ENCODE data around the gene TMEFF1. TPM values are rescaled to one million over a fixed set of nuclear protein-coding genes. Genes with fewer than 3 reads are reported as not detected.

The TMEFF1 gene
- total RNA-seq, 1 donor from 2014 or later = 14.8 TPM

DNA sequence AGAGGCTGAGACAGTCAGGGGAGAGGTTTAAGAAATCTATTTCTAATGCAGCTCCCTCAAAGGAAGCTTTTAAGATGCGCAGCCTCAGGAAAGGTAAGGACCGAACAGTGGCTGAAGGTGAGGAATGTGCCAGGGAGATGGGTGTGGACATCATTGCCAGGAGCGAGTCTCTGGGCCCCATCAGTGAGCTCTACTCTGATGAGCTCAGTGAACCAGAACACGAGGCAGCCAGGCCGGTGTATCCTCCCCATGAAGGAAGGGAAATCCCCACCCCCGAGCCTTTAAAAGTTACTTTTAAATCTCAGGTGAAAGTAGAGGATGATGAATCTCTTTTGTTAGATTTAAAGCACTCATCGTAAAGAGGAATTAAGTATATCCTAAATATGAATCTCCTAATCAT, 113.1 kb downstream of the TMEFF1 start:
- TF ChIP-seq EZH2 (IDR thresholded peaks at IDR 0.05; ENCODE audit: insufficient read depth, low read length) = no peak
- TF ChIP-seq, protein P1, sequence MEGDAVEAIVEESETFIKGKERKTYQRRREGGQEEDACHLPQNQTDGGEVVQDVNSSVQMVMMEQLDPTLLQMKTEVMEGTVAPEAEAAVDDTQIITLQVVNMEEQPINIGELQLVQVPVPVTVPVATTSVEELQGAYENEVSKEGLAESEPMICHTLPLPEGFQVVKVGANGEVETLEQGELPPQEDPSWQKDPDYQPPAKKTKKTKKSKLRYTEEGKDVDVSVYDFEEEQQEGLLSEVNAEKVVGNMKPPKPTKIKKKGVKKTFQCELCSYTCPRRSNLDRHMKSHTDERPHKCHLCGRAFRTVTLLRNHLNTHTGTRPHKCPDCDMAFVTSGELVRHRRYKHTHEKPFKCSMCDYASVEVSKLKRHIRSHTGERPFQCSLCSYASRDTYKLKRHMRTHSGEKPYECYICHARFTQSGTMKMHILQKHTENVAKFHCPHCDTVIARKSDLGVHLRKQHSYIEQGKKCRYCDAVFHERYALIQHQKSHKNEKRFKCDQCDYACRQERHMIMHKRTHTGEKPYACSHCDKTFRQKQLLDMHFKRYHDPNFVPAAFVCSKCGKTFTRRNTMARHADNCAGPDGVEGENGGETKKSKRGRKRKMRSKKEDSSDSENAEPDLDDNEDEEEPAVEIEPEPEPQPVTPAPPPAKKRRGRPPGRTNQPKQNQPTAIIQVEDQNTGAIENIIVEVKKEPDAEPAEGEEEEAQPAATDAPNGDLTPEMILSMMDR (IDR thresholded peaks at IDR 0.05; ENCODE audit: insufficient read depth, low read depth, low read length) = no peak
- Mint-ChIP-seq H3K27ac (ENCODE audit: unreplicated experiment) (no peak overlapping the region), H3K4me1 (ENCODE audit: low read depth, unreplicated experiment) (peaks cover 23% of the 10 kb centered on the region), H3K4me3 (ENCODE audit: unreplicated experiment) (no peak overlapping the region), H3K36me3 (ENCODE audit: low read depth, unreplicated experiment) (peaks cover 2% of the 10 kb centered on the region), H3K27me3 (ENCODE audit: low read depth, unreplicated experiment) (no peaks in the 10 kb centered on the region), H3K9me3 (ENCODE audit: unreplicated experiment) (no peaks in the 10 kb centered on the region)
- Histone ChIP-seq H2AFZ (ENCODE audit: low read depth, low read length) (no peak overlapping the region), H4K20me1 (ENCODE audit: insufficient read depth, low read length) (no peaks in the 10 kb centered on the region), H3K4me3 (ENCODE audit: insufficient read depth, low read depth, low read length) (no peak overlapping the region), H3K9ac (ENCODE audit: low read length) (no peak overlapping the region), H3K27ac (ENCODE audit: low read depth, low read length) (no peak overlapping the region), H3K4me2 (ENCODE audit: low read length) (no peak overlapping the region), H3K4me1 (ENCODE audit: insufficient read depth, low read length) (peaks cover 33% of the 10 kb centered on the region), H3K79me2 (ENCODE audit: insufficient read depth, low read length) (no peaks in the 10 kb centered on the region), H3K36me3 (ENCODE audit: insufficient read depth, low read length) (no peaks in the 10 kb centered on the region), H3K27me3 (ENCODE audit: insufficient read depth, low read length) (no peaks in the 10 kb centered on the region), H3K9me3 (ENCODE audit: insufficient read depth, low read depth, low read length) (no peaks in the 10 kb centered on the region)
- no peak for DNase-seq (ENCODE audit: low read depth)
- no peak for FAIRE-seq

DNA sequence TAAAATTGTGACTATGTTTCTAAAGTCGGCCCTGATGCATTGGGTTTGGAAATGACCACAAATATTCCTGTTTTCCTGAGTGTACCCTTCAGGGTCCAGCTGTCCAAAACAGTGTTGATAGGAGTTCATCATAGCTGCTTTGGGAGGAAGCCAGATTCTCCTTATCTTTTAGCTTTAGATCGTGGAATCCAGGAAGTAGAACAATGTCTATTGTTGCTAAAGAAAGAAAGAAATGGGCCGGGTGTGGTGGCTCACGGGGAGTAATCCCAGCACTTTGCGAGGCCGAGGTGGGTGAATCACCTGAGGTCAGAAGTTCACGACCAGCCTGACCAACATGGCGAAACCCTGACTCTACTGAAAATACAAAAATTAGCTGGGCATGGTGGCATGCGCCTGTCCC, 114.4 kb downstream of the TMEFF1 start:
- Histone ChIP-seq H3K36me3 (ENCODE audit: insufficient read depth, low read length) (no peaks in the 10 kb centered on the region), H3K27me3 (ENCODE audit: insufficient read depth, low read length) (no peaks in the 10 kb centered on the region), H3K9me3 (ENCODE audit: insufficient read depth, low read depth, low read length) (no peaks in the 10 kb centered on the region), H3K4me3 (ENCODE audit: insufficient read depth, low read depth, low read length) (no peak overlapping the region), H4K20me1 (ENCODE audit: insufficient read depth, low read length) (no peaks in the 10 kb centered on the region), H2AFZ (ENCODE audit: low read depth, low read length) (no peak overlapping the region), H3K79me2 (ENCODE audit: insufficient read depth, low read length) (no peaks in the 10 kb centered on the region), H3K9ac (ENCODE audit: low read length) (no peak overlapping the region), H3K4me2 (ENCODE audit: low read length) (peak overlapping the region; percentile 13), H3K27ac (ENCODE audit: low read depth, low read length) (no peak overlapping the region), H3K4me1 (ENCODE audit: insufficient read depth, low read length) (peaks cover 35% of the 10 kb centered on the region)
- Mint-ChIP-seq H3K4me3 (ENCODE audit: unreplicated experiment) (no peak overlapping the region), H3K27ac (ENCODE audit: unreplicated experiment) (no peak overlapping the region), H3K4me1 (ENCODE audit: low read depth, unreplicated experiment) (peaks cover 12% of the 10 kb centered on the region), H3K36me3 (ENCODE audit: low read depth, unreplicated experiment) (peaks cover 2% of the 10 kb centered on the region), H3K9me3 (ENCODE audit: unreplicated experiment) (no peaks in the 10 kb centered on the region), H3K27me3 (ENCODE audit: low read depth, unreplicated experiment) (no peaks in the 10 kb centered on the region)
- DNase-seq (ENCODE audit: low read depth) (peak; percentile 83), FAIRE-seq (no peak)
- TF ChIP-seq EZH2 (IDR thresholded peaks at IDR 0.05; ENCODE audit: insufficient read depth, low read length) = no peak
- TF ChIP-seq, protein P1 (IDR thresholded peaks at IDR 0.05; ENCODE audit: insufficient read depth, low read depth, low read length) = no peak

DNA sequence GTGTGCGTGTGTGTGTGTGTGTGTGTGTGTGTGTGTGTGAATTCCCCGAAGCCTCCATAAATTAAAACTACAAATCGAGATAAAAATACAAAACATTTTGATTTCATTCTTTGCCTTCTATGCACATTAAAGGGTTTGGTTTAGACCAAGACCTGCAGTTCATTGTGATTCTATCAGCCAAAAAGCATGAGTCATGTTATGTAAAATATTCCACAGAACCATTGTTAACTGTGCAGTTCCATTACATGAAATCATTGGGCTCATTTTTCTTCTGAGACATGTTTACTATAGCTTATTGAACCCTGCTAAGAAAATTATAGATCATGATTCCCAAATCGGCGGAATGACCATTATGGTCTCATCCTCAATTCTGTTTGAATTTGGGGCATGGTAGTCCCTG, 116.6 kb downstream of the TMEFF1 start:
- no peak overlapping the region for H3K4me3 Mint-ChIP-seq (ENCODE audit: unreplicated experiment)
- peaks cover 35% of the 10 kb centered on the region for H3K4me1 ChIP-seq (ENCODE audit: insufficient read depth, low read length)
- H3K79me2 ChIP-seq (ENCODE audit: insufficient read depth, low read length) = no peaks in the 10 kb centered on the region
- H3K9me3 ChIP-seq (ENCODE audit: insufficient read depth, low read depth, low read length) = no peaks in the 10 kb centered on the region
- no peaks in the 10 kb centered on the region for H3K9me3 Mint-ChIP-seq (ENCODE audit: unreplicated experiment)
- H3K36me3 Mint-ChIP-seq (ENCODE audit: low read depth, unreplicated experiment) = peaks cover 2% of the 10 kb centered on the region
- TF ChIP-seq, protein P1 (IDR thresholded peaks at IDR 0.05; ENCODE audit: insufficient read depth, low read depth, low read length) = no peak
- TF ChIP-seq EZH2 (IDR thresholded peaks at IDR 0.05; ENCODE audit: insufficient read depth, low read length) = no peak
- FAIRE-seq = peak; percentile 52
- H3K4me1 Mint-ChIP-seq (ENCODE audit: low read depth, unreplicated experiment) = peaks cover 10% of the 10 kb centered on the region
- no peak overlapping the region for H2AFZ ChIP-seq (ENCODE audit: low read depth, low read length)
- peak overlapping the region; percentile 54 for H3K27ac ChIP-seq (ENCODE audit: low read depth, low read length)
- no peaks in the 10 kb centered on the region for H4K20me1 ChIP-seq (ENCODE audit: insufficient read depth, low read length)
- H3K9ac ChIP-seq (ENCODE audit: low read length) = peak overlapping the region; percentile 2
- H3K27ac Mint-ChIP-seq (ENCODE audit: unreplicated experiment) = no peak overlapping the region
- peak overlapping the region; percentile 31 for H3K4me2 ChIP-seq (ENCODE audit: low read length)
- H3K27me3 Mint-ChIP-seq (ENCODE audit: low read depth, unreplicated experiment) = no peaks in the 10 kb centered on the region
- H3K27me3 ChIP-seq (ENCODE audit: insufficient read depth, low read length) = no peaks in the 10 kb centered on the region
- no peak overlapping the region for H3K4me3 ChIP-seq (ENCODE audit: insufficient read depth, low read depth, low read length)
- peak; percentile 87 for DNase-seq (ENCODE audit: low read depth)
- no peaks in the 10 kb centered on the region for H3K36me3 ChIP-seq (ENCODE audit: insufficient read depth, low read length)

Data from astrocyte (in vitro differentiated cells and primary cell).